GM13977 (cell line): ENCODE data around the gene COX4I1.

Experiments used
- DNase-seq: peaks from one replicate; pipeline ENCODE4 v3.0.0; 2012; ENCODE audit warnings: low spot score
- CTCF ChIP-seq: IDR thresholded peaks from 2 replicates; pipeline ENCODE4 v1.5.1; 2012; ENCODE audit warnings: mild to moderate bottlenecking, control low read depth; ENCODE audit not compliant: insufficient read depth; ENCODE audit errors: extremely low read depth, missing control alignments
- in situ Hi-C: fragments of 300-500 bp; cut with MboI; formaldehyde crosslinking; loops from one replicate; pipeline ENCODE4 v1.12.0; 2022; ENCODE audit warnings: low sequenced_read_pairs, low pct_unique_long_range_greater_than_20kb, mixed read lengths, inconsistent platforms; ENCODE audit not compliant: unreplicated experiment

COX4I1 gene

DNA sequence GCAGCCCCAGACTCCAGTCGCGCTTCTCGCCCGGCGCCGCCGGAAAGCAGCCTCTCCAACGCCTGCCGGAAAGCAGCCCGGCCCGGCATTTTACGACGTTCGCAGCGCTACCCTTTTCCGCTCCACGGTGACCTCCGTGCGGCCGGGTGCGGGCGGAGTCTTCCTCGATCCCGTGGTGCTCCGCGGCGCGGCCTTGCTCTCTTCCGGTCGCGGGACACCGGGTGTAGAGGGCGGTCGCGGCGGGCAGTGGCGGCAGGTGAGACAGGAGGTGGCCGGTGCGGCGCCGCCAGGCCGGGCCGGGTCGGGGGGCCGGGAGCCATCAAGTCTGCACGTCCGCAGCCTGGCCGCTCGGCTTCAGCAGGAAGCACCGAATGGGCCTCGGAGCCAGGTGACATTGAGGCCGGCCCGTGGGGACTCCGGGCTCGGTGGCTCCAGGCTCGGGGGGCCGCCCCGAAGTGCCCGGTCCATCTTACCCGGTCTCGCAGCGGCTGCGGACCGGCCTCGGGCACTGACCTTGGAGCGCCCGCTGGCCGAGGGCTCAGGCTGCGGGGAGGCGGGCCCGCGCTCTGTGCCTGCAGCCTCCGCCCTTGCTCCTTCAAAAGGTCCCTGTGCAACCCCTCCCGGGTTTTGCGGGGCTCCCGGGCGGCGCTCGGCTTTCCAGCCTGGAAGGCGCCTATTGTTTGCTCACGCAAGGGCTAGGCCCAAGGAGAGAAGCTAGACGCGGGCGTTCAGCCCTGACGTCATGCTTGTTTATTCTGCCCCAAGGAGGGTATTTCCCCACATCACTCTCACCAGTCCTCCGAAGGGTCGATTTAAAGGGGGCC, at the start of gene COX4I1, which contains the start of gene EMC8:
TSS of gene COX4I1 (plus strand) at position 199 of the 824 bp plus-strand sequence. CDS start 1,511 bp downstream, outside the sequence.
TSS of gene EMC8 (minus strand) at position 48 of the 824 bp plus-strand sequence. CDS start 249 bp downstream, outside the sequence.
- in situ Hi-C loops: loop anchor here (25.0 kb wide), 1 partner anchor 713 kb away; the partner anchor contains the start of gene FOXF1
- DNase-seq: peak; percentile 98
- no peak for TF ChIP-seq CTCF

DNA sequence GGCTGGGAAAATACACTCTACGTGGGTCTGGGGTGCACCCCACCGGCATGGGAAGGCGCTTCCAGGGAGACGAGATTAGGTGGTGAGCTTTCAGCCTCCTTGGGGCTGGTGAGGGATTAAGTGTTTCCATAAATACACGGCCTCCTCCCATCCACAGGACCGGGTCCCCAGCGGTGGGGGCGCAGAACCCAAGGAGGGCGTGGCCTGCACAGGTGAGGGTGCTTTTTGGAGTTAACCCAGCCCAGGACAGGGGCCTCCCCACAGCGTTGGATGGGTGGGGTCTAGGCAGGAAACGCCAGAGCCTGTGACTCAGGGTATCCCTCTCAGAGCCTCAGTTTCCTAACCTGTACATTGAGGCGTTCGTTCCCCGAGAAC, 49.7 kb upstream of the COX4I1 start:
- DNase-seq: no peak
- in situ Hi-C loops: no loop called here
- no peak for TF ChIP-seq CTCF

DNA sequence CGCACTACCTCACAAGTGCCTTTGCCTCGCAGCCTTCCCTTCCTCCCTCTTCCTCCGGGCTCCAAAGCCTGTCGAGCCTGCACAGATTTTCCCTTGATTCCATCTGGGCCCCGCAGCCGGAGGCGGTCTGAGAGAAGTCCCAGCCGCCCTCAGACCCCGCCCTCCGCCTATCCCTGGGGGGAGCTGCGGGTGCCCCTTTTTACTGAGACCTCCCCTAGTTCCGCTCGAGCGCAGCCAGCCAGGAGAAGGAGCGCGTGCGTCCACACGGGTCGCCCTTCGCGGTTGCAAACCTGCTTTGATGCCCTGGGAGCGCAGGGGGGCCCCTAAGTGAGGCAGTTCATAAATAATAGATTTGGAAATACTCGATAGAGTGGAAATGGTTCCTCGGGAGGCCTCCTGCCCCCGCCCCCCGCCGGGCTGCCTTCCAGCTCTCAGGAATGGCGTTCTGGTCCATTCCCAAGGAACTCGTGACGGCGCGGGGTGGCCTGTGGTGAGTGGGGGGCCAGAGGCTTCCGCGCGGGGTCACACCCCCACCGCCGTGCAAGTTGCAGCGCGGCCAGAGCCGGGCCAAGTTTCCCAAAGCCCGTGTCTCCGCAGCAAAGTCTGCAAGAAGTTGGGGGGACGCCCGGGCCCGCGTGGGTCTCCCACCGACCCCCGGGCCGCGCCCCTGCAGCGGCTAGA, 49.2 kb upstream of the COX4I1 start:
- in situ Hi-C loops: no loop called here
- DNase-seq: peak; percentile 54
- no peak for TF ChIP-seq CTCF

DNA sequence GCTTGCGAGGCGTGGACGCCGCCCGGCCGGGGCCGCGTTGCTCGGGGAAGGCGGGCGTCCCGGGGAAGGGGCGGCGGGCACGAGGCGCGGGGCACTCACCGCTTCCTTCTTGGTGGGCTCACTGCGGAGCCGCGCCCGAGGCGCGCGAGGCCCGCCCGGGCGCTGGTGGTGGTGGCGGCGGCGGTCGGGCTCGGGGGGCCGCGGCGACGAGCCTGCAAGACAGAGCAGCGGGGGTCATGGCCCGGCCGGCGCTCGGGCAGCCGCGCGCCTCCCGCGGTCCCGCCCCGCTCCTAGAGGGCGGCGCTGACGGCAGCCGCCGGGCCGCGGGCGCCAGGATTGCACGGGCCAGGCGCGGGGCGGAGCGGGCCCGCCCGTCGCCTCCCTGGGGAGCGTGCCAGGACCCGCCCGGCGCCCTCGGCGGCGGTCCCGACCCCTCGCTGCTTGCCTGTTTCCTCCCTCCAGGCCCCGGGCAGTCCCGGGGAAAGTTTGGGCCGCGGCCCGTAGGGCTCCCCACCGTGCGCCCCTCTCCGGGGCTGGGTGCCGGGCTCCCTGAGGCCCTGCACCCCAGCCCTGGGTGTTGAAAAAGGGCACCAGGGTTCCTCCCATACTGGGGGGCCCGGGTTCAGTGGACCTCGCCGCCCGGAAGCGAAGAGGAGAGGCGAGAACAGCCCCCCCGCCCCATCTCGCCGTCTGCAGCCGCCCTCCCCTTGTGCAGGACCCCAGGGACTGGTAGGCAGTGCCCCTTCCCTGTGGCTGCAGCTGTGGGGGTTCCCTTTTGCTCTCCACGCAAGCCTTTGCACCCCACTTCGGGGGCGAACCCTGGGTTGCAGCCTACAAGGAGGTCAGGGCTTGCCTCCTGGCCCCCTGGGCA, 48.4 kb upstream of the COX4I1 start, which contains the start of gene C16orf74:
TSS of gene C16orf74 (minus strand) at position 270 of the 871 bp plus-strand sequence. CDS start 15,879 bp downstream, outside the sequence.
- in situ Hi-C loops: no loop called here
- peak; percentile 82 for DNase-seq
- TF ChIP-seq CTCF: no peak

DNA sequence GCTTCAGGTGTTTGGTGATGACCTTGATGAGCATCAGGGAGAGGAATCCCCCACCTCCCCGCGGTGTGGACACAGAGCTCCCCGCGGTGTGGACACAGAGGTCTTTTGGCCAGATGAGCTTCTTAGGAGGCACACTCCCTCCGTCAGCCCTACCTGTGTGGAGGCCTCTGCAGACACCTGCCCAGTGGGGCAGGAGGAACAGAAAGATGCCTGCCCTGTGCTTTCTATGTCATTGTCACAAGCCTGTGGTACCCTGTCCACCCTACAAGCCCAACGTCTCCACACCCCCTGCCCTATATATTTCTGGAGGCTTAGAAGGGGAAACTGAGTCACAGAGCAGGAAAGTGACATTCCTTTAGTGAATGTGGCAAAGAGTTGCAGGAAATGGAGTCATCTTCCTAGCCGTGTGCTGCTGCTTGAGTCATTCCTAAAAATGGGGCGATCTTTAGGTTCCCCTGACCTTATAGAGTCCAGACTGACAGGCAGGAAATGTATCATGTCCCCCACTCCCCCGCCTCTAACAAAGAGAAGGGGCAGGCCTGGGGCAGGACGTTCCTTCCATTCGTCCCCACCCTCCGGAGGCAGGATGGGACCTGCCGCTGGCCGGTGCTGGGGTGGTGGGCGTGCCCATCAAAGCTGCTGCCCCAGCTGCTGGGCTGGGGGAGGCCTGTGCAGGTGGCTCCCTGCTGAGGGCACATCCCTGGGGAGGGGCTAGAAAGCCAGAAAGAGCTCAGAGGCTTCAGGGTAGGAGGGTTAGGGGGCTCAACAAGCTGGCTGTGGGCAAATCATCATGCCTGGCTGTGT, 47.6 kb upstream of the COX4I1 start:
- TF ChIP-seq CTCF: no peak
- DNase-seq: no peak
- in situ Hi-C loops: no loop called here
